GM23338 (cell line): ENCODE results near the gene MAP1LC3A. TPM values are rescaled to one million over a fixed set of nuclear protein-coding genes. Genes with fewer than 3 reads are reported as not detected.

Experiments
- ATAC-seq: fragments of 200-7000 bp; cut with Tn5 transposase; 3 replicates; pipeline ENCODE4 v1.9.1; 2020
- DNase-seq: peaks from one replicate; pipeline ENCODE4 v3.0.0-alpha.2; 2015; ENCODE audit warnings: low spot score
- H2AFZ ChIP-seq: fragments of 200-600 bp; sonication (generic); 2 replicates; pipeline ENCODE4 v1.8.0; 2016; ENCODE audit warnings: antibody characterized with exemption, mild to moderate bottlenecking, moderate library complexity
- H3F3A ChIP-seq: fragments of 200-600 bp; sonication (generic); replicated peaks from 2 replicates; pipeline ENCODE4 v1.8.0; 2017; ENCODE audit warnings: antibody characterized with exemption, mixed run types, low read depth
- H3K27ac ChIP-seq: fragments of 200-600 bp; sonication (generic); 2 replicates; pipeline ENCODE4 v1.6.1; 2016; ENCODE audit warnings: low read depth
- H3K27me3 ChIP-seq: fragments of 200-600 bp; sonication (generic); 2 replicates; pipeline ENCODE4 v1.8.0; 2016; ENCODE audit warnings: mild to moderate bottlenecking, mixed run types, moderate library complexity; ENCODE audit not compliant: insufficient read depth
- H3K36me3 ChIP-seq: fragments of 200-600 bp; sonication (generic); 2 replicates; pipeline ENCODE4 v1.8.0; 2016; ENCODE audit warnings: mild to moderate bottlenecking; ENCODE audit not compliant: insufficient read depth
- H3K4me1 ChIP-seq: fragments of 200-600 bp; sonication (generic); 2 replicates; pipeline ENCODE4 v1.8.0; 2016; ENCODE audit warnings: mild to moderate bottlenecking, moderate library complexity; ENCODE audit not compliant: insufficient read depth
- H3K4me2 ChIP-seq: fragments of 200-600 bp; sonication (generic); 2 replicates; pipeline ENCODE4 v1.7.1; 2017; ENCODE audit warnings: mixed run types
- H3K4me3 ChIP-seq: fragments of 200-600 bp; sonication (generic); 2 replicates; pipeline ENCODE4 v1.6.1; 2016; ENCODE audit warnings: mixed run types
- H3K79me2 ChIP-seq: fragments of 200-600 bp; sonication (generic); replicated peaks from 2 replicates; pipeline ENCODE4 v1.8.0; 2017; ENCODE audit warnings: mild to moderate bottlenecking; ENCODE audit not compliant: insufficient read depth
- H3K9me2 ChIP-seq: fragments of 200-600 bp; sonication (generic); 2 replicates; pipeline ENCODE4 v1.8.0; 2017; ENCODE audit not compliant: insufficient read depth
- H4K20me1 ChIP-seq: fragments of 200-600 bp; sonication (generic); replicated peaks from 2 replicates; pipeline ENCODE4 v1.8.0; 2017; ENCODE audit warnings: mild to moderate bottlenecking; ENCODE audit not compliant: insufficient read depth
- H3K27ac Mint-ChIP-seq: 2 replicates; pipeline ENCODE4 v1.8.0; 2020; ENCODE audit warnings: inconsistent platforms, mild to moderate bottlenecking, moderate library complexity, mixed read lengths
- H3K27me3 Mint-ChIP-seq: 3 replicates; pipeline ENCODE4 v1.8.0; 2022; ENCODE audit warnings: low read depth, mild to moderate bottlenecking, moderate library complexity, mixed read lengths, inconsistent platforms; ENCODE audit not compliant: insufficient read depth, poor library complexity
- H3K36me3 Mint-ChIP-seq: 3 replicates; pipeline ENCODE4 v1.8.0; 2021; ENCODE audit warnings: low read depth, mild to moderate bottlenecking, inconsistent platforms, moderate library complexity, mixed read lengths
- H3K4me1 Mint-ChIP-seq: 3 replicates; pipeline ENCODE4 v1.8.0; 2020; ENCODE audit warnings: mild to moderate bottlenecking, inconsistent platforms, mixed read lengths
- H3K4me3 Mint-ChIP-seq: 3 replicates; pipeline ENCODE4 v1.8.0; 2021; ENCODE audit warnings: moderate library complexity, mild to moderate bottlenecking, inconsistent platforms, mixed read lengths
- H3K9me3 Mint-ChIP-seq: 3 replicates; pipeline ENCODE4 v1.8.0; 2020; ENCODE audit warnings: moderate library complexity, mild to moderate bottlenecking, inconsistent platforms, mixed read lengths
- EZH2 ChIP-seq: fragments of 200-600 bp; sonication (generic); IDR thresholded peaks from one replicate; pipeline ENCODE4 v1.8.0; 2017; ENCODE audit warnings: antibody characterized with exemption, mild to moderate bottlenecking, low read depth; ENCODE audit not compliant: unreplicated experiment
- EZH2phosphoT487 ChIP-seq: fragments of 200-600 bp; sonication (generic); IDR thresholded peaks from one replicate; pipeline ENCODE4 v1.8.1; 2018; ENCODE audit warnings: antibody characterized with exemption; ENCODE audit not compliant: unreplicated experiment
- JUNB ChIP-seq: IDR thresholded peaks from one replicate; pipeline ENCODE4 v1.6.1; 2016; ENCODE audit warnings: antibody characterized with exemption; ENCODE audit not compliant: unreplicated experiment
- POLR2AphosphoS5 ChIP-seq: IDR thresholded peaks from 2 replicates; pipeline ENCODE4 v1.6.1; 2016; ENCODE audit warnings: antibody characterized with exemption, low read depth
- STAT1 ChIP-seq: IDR thresholded peaks from one replicate; pipeline ENCODE4 v1.6.1; 2016; ENCODE audit warnings: antibody characterized with exemption; ENCODE audit not compliant: unreplicated experiment
- ZNF114 ChIP-seq: fragments of 250-450 bp; sonication (Bioruptor Pico); IDR thresholded peaks from 2 replicates; pipeline ENCODE4 v1.5.0; 2020; ENCODE audit warnings: mild to moderate bottlenecking, moderate library complexity
- ZNF331 ChIP-seq: fragments of 250-450 bp; sonication (Bioruptor Pico); IDR thresholded peaks from 2 replicates; pipeline ENCODE4 v1.5.0; 2020; ENCODE audit warnings: low read depth, mild to moderate bottlenecking, moderate library complexity
- polyA plus RNA-seq: library from polyadenylated mRNA; unstranded; fragments of >200 nt; fragmentation: Nextera tagmentation; extraction: Ambion mirVana; gene quantifications from 2 replicates; pipeline ENCODE4 v1.2.1, GENCODE V29; 2016
- total RNA-seq: library from RNA; depleted of rRNA; stranded (reverse); fragments of >200 nt; shearing (Covaris generic); gene quantifications from 2 replicates; pipeline ENCODE4 v1.2.3, GENCODE V29; 2014
- TF ChIP-seq, protein P1 (sequence below): IDR thresholded peaks from one replicate; pipeline ENCODE4 v1.6.1; 2018; ENCODE audit warnings: antibody characterized with exemption; ENCODE audit not compliant: unreplicated experiment
- TF ChIP-seq, protein P2 (sequence below): fragments of 250-450 bp; sonication (Bioruptor Pico); IDR thresholded peaks from 2 replicates; pipeline ENCODE4 v1.5.0; 2020; ENCODE audit warnings: mild to moderate bottlenecking, moderate library complexity
- TF ChIP-seq, protein P3 (sequence below), 2 experiments: fragments of 200-600 bp in 1 of 2; sonication (generic) in 1 of 2; conservative IDR thresholded peaks; 2 replicates each; pipeline versions ENCODE4 v1.5.1 to v1.6.1; 2016 to 2017; ENCODE audit warnings: antibody characterized with exemption in 2 of 2, low read depth in 2 of 2, mild to moderate bottlenecking in 2 of 2, moderate library complexity in 1 of 2

MAP1LC3A gene
- total and polyA plus RNA-seq, 2 experiments from 2014 or later: 15.2 to 15.9 TPM

DNA sequence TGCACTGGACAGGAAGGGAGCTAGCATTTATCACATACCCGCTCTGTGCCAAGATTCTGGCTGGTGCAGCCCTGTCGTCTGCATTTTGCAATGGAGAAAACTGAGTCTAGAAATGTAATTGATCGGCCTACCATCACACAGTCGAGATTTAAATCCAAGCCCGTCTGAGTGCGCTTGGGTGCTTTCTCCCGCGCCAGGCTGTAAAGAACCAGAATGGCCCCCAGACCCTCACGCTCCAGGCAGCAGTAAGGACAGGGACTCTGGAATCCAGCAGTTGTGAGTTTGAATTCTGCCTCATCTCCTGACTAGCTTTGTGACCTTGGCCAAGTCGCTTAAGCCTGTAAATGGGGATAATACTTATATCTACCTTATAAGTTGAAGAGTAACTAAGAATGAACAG lies 31.5 kb upstream of the MAP1LC3A start:
- TF ChIP-seq, protein P1, sequence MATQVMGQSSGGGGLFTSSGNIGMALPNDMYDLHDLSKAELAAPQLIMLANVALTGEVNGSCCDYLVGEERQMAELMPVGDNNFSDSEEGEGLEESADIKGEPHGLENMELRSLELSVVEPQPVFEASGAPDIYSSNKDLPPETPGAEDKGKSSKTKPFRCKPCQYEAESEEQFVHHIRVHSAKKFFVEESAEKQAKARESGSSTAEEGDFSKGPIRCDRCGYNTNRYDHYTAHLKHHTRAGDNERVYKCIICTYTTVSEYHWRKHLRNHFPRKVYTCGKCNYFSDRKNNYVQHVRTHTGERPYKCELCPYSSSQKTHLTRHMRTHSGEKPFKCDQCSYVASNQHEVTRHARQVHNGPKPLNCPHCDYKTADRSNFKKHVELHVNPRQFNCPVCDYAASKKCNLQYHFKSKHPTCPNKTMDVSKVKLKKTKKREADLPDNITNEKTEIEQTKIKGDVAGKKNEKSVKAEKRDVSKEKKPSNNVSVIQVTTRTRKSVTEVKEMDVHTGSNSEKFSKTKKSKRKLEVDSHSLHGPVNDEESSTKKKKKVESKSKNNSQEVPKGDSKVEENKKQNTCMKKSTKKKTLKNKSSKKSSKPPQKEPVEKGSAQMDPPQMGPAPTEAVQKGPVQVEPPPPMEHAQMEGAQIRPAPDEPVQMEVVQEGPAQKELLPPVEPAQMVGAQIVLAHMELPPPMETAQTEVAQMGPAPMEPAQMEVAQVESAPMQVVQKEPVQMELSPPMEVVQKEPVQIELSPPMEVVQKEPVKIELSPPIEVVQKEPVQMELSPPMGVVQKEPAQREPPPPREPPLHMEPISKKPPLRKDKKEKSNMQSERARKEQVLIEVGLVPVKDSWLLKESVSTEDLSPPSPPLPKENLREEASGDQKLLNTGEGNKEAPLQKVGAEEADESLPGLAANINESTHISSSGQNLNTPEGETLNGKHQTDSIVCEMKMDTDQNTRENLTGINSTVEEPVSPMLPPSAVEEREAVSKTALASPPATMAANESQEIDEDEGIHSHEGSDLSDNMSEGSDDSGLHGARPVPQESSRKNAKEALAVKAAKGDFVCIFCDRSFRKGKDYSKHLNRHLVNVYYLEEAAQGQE: no peak
- peaks cover 35% of the 10 kb centered on the region for H3K79me2 ChIP-seq
- H4K20me1 ChIP-seq: peaks cover 38% of the 10 kb centered on the region
- no peaks in the 10 kb centered on the region; the same call in 1 of the 2 replicates for H3F3A ChIP-seq
- Mint-ChIP-seq H3K36me3 (peaks cover 50% of the 10 kb centered on the region), H3K27ac (no peak overlapping the region), H3K4me1 (peaks cover 7% of the 10 kb centered on the region), H3K9me3 (no peaks in the 10 kb centered on the region), H3K27me3 (peaks cover 4% of the 10 kb centered on the region), H3K4me3 (no peak overlapping the region)
- DNase-seq (no peak), ATAC-seq (no peak)
- H3K36me3 ChIP-seq: peaks cover 5% of the 10 kb centered on the region; the same call in 1 of the 2 replicates
- no peak overlapping the region for H2AFZ ChIP-seq
- no peaks in the 10 kb centered on the region; the same call in 1 of the 2 replicates for H3K4me1 ChIP-seq
- H3K4me3 ChIP-seq: no peak overlapping the region
- no peaks in the 10 kb centered on the region for H3K27me3 ChIP-seq
- no peaks in the 10 kb centered on the region for H3K9me2 ChIP-seq
- no peak overlapping the region for H3K4me2 ChIP-seq
- H3K27ac ChIP-seq: no peak overlapping the region

DNA sequence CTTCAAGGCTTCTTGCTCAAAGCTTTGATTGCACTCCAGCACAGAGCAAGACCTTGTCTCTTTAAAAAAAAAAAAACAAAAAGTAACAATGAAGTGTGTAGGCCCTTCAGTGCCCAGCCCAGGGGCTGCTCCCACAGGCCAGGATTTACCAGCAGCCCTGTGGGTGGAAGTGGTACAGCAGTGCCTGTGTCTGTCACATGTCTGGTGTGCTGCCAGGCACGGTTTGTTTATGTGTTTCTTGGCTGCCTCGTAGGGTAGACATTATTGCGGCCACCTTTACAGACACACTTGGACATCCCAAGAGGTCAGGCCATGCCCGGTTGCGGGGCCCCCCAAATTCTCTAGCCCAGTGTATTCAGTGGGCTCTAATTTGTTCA lies 29.6 kb upstream of the MAP1LC3A start:
- Histone ChIP-seq H3K27me3 (no peaks in the 10 kb centered on the region), H2AFZ (no peak overlapping the region), H3F3A (no peaks in the 10 kb centered on the region), H3K79me2 (peaks cover 21% of the 10 kb centered on the region), H3K4me2 (no peak overlapping the region), H3K4me3 (no peak overlapping the region), H3K9me2 (no peaks in the 10 kb centered on the region), H3K4me1 (no peaks in the 10 kb centered on the region), H3K36me3 (peaks cover 5% of the 10 kb centered on the region; the same call in 1 of the 2 replicates), H4K20me1 (peaks cover 23% of the 10 kb centered on the region), H3K27ac (no peak overlapping the region)
- no peak for DNase-seq
- Mint-ChIP-seq H3K4me3 (no peak overlapping the region), H3K4me1 (no peaks in the 10 kb centered on the region), H3K36me3 (peaks cover 50% of the 10 kb centered on the region), H3K9me3 (no peaks in the 10 kb centered on the region), H3K27me3 (no peaks in the 10 kb centered on the region), H3K27ac (no peak overlapping the region)
- ATAC-seq: no peak
- TF ChIP-seq ZNF331 (CRISPR knock-in tag) (no peak), ZNF114 (CRISPR knock-in tag) (no peak), STAT1 (no peak), JUNB (no peak), EZH2 (no peak), POLR2AphosphoS5 (no peak), EZH2phosphoT487 (no peak)
- TF ChIP-seq, protein P2, sequence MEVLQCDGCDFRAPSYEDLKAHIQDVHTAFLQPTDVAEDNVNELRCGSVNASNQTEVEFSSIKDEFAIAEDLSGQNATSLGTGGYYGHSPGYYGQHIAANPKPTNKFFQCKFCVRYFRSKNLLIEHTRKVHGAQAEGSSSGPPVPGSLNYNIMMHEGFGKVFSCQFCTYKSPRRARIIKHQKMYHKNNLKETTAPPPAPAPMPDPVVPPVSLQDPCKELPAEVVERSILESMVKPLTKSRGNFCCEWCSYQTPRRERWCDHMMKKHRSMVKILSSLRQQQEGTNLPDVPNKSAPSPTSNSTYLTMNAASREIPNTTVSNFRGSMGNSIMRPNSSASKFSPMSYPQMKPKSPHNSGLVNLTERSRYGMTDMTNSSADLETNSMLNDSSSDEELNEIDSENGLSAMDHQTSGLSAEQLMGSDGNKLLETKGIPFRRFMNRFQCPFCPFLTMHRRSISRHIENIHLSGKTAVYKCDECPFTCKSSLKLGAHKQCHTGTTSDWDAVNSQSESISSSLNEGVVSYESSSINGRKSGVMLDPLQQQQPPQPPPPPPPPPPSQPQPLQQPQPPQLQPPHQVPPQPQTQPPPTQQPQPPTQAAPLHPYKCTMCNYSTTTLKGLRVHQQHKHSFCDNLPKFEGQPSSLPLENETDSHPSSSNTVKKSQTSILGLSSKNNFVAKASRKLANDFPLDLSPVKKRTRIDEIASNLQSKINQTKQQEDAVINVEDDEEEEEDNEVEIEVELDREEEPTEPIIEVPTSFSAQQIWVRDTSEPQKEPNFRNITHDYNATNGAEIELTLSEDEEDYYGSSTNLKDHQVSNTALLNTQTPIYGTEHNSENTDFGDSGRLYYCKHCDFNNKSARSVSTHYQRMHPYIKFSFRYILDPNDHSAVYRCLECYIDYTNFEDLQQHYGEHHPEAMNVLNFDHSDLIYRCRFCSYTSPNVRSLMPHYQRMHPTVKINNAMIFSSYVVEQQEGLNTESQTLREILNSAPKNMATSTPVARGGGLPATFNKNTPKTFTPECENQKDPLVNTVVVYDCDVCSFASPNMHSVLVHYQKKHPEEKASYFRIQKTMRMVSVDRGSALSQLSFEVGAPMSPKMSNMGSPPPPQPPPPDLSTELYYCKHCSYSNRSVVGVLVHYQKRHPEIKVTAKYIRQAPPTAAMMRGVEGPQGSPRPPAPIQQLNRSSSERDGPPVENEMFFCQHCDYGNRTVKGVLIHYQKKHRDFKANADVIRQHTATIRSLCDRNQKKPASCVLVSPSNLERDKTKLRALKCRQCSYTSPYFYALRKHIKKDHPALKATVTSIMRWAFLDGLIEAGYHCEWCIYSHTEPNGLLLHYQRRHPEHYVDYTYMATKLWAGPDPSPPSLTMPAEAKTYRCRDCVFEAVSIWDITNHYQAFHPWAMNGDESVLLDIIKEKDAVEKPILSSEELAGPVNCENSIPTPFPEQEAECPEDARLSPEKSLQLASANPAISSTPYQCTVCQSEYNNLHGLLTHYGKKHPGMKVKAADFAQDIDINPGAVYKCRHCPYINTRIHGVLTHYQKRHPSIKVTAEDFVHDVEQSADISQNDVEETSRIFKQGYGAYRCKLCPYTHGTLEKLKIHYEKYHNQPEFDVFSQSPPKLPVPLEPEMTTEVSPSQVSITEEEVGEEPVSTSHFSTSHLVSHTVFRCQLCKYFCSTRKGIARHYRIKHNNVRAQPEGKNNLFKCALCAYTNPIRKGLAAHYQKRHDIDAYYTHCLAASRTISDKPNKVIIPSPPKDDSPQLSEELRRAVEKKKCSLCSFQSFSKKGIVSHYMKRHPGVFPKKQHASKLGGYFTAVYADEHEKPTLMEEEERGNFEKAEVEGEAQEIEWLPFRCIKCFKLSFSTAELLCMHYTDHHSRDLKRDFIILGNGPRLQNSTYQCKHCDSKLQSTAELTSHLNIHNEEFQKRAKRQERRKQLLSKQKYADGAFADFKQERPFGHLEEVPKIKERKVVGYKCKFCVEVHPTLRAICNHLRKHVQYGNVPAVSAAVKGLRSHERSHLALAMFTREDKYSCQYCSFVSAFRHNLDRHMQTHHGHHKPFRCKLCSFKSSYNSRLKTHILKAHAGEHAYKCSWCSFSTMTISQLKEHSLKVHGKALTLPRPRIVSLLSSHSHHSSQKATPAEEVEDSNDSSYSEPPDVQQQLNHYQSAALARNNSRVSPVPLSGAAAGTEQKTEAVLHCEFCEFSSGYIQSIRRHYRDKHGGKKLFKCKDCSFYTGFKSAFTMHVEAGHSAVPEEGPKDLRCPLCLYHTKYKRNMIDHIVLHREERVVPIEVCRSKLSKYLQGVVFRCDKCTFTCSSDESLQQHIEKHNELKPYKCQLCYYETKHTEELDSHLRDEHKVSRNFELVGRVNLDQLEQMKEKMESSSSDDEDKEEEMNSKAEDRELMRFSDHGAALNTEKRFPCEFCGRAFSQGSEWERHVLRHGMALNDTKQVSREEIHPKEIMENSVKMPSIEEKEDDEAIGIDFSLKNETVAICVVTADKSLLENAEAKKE (CRISPR knock-in tag): no peak
- TF ChIP-seq, protein P3, sequence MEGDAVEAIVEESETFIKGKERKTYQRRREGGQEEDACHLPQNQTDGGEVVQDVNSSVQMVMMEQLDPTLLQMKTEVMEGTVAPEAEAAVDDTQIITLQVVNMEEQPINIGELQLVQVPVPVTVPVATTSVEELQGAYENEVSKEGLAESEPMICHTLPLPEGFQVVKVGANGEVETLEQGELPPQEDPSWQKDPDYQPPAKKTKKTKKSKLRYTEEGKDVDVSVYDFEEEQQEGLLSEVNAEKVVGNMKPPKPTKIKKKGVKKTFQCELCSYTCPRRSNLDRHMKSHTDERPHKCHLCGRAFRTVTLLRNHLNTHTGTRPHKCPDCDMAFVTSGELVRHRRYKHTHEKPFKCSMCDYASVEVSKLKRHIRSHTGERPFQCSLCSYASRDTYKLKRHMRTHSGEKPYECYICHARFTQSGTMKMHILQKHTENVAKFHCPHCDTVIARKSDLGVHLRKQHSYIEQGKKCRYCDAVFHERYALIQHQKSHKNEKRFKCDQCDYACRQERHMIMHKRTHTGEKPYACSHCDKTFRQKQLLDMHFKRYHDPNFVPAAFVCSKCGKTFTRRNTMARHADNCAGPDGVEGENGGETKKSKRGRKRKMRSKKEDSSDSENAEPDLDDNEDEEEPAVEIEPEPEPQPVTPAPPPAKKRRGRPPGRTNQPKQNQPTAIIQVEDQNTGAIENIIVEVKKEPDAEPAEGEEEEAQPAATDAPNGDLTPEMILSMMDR (conservative IDR thresholded peaks at IDR 0.05; ENCODE audit: low read depth in 2 of 2): no peak
